Hematopoietic multipotent progenitor cell treated with erythropoietin and hydrocortisone succinate and interleukin-3 and kit ligand, for 6 days (in vitro differentiated cells): ENCODE measurements around the gene SDS.
"Not testable (repeated sequence)": the region's sequence is repeated elsewhere in the genome, so short reads cannot be mapped to it uniquely, and the experiment has no call there.

Source experiments
- DNase-seq: peaks from one replicate; pipeline ENCODE4 v3.0.0-alpha.2; 2015

SDS gene

GRCh38 chr12:113373969-113374368 is 29.7 kb downstream of the SDS start:
- DNase-seq = peak; percentile 57

- no peak for DNase-seq
Observed at GRCh38 chr12:113373440-113373839, 30.2 kb downstream of the SDS start.

GRCh38 chr12:113372371-113372770 is 31.3 kb downstream of the SDS start:
- no peak for DNase-seq

- no peak for DNase-seq
Observed at GRCh38 chr12:113371808-113372207, 31.9 kb downstream of the SDS start.

- no peak for DNase-seq
Observed at GRCh38 chr12:113370923-113371682, 32.6 kb downstream of the SDS start.

- DNase-seq = no peak
Observed at GRCh38 chr12:113369391-113369985, 34.2 kb downstream of the SDS start.

- peak; percentile 20 for DNase-seq
Observed at GRCh38 chr12:113368331-113368730, 35.4 kb downstream of the SDS start.

GRCh38 chr12:113366827-113367226 is 36.9 kb downstream of the SDS start:
- no peak for DNase-seq

- no peak for DNase-seq
Observed at GRCh38 chr12:113365639-113366395, 37.9 kb downstream of the SDS start.

- DNase-seq = no peak
Observed at GRCh38 chr12:113364698-113365097, 39.0 kb downstream of the SDS start.

GRCh38 chr12:113361574-113362370 is 41.9 kb downstream of the SDS start:
- DNase-seq = no peak

- peak; percentile 18 for DNase-seq
Observed at GRCh38 chr12:113359939-113360748, 43.5 kb downstream of the SDS start.

GRCh38 chr12:113359133-113359938 is 44.4 kb downstream of the SDS start:
- no peak for DNase-seq

- DNase-seq = peak; percentile 98
Observed at GRCh38 chr12:113358381-113359132, 45.1 kb downstream of the SDS start, which contains the start of gene PLBD2. Gene PLBD2, plus strand, starts transcription at chr12:113358587. Its CDS starts 14 bp downstream, at chr12:113358601.

GRCh38 chr12:113354192-113354591 is 49.5 kb downstream of the SDS start:
- DNase-seq = not testable (repeated sequence)

GRCh38 chr12:113351089-113351488 is 52.6 kb downstream of the SDS start:
- no peak for DNase-seq

GRCh38 chr12:113348849-113349536 is 54.7 kb downstream of the SDS start:
- DNase-seq = no peak

GRCh38 chr12:113347892-113348291 is 55.8 kb downstream of the SDS start:
- DNase-seq = peak; percentile 81

- DNase-seq = no peak
Observed at GRCh38 chr12:113347107-113347506, 56.6 kb downstream of the SDS start.

GRCh38 chr12:113346353-113346752 is 57.3 kb downstream of the SDS start:
- DNase-seq = no peak
